ENCODE data around the gene CDC73.

DNA sequence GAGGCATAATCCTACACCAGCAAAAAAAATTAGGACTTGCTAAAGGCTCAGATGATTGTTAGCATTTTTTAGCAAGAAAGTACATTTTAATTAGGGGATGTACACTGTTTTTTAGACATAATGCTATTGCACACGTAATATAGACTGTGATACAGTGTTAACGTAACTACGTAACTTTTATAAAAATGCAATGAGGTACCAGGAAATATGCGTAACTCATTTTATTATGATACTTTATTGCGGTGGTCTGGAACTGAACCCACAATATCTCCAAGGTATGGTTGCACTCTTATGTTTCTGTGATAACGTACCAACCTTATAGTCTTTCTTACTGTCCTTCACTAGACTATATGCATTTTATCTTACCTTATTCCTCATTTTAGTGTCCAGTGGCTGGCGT lies 127.4 kb downstream of the CDC73 start:
- no peak for TF ChIP-seq CTCF (IDR thresholded peaks at IDR 0.05; ENCODE audit: low read depth, low read length, missing input control)
- no peak for TF ChIP-seq REST (IDR thresholded peaks at IDR 0.05)
- TF ChIP-seq JUND (IDR thresholded peaks at IDR 0.05), result no peak
- no peak for TF ChIP-seq TAF1 (conservative IDR thresholded peaks at IDR 0.05)
- TF ChIP-seq, protein P1, sequence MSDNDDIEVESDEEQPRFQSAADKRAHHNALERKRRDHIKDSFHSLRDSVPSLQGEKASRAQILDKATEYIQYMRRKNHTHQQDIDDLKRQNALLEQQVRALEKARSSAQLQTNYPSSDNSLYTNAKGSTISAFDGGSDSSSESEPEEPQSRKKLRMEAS (IDR thresholded peaks at IDR 0.05), result no peak
- TF ChIP-seq GABPA (IDR thresholded peaks at IDR 0.05 in 1 of 2, conservative IDR thresholded peaks at IDR 0.05 in 1 of 2), result no peak
